Activated effector memory CD4-positive, alpha-beta T cell treated with Interleukin-2 at 50 U/mL for 16 hours (primary cell): ENCODE data around the gene HSD17B8.

Experiments used
- DNase-seq: peaks from one replicate; pipeline ENCODE4 v3.0.0-alpha.2; 2020

Gene HSD17B8

GRCh38 chr6:33192671-33193602 is 11.5 kb upstream of the HSD17B8 start:
- no peak for DNase-seq

GRCh38 chr6:33193619-33194018 is 10.8 kb upstream of the HSD17B8 start:
- no peak for DNase-seq

GRCh38 chr6:33194431-33194979 is 9.9 kb upstream of the HSD17B8 start:
- DNase-seq, result no peak

GRCh38 chr6:33195304-33196165 is 8.9 kb upstream of the HSD17B8 start:
- no peak for DNase-seq

GRCh38 chr6:33197431-33198048 is 6.9 kb upstream of the HSD17B8 start:
- DNase-seq, result no peak

- no peak for DNase-seq
Observed at GRCh38 chr6:33198159-33198852, 6.1 kb upstream of the HSD17B8 start.

GRCh38 chr6:33198853-33199436 is 5.5 kb upstream of the HSD17B8 start:
- DNase-seq, result no peak

- peak; percentile 63 for DNase-seq
Observed at GRCh38 chr6:33199687-33200218, 4.7 kb upstream of the HSD17B8 start.

GRCh38 chr6:33200219-33201146 is 4.0 kb upstream of the HSD17B8 start, which contains the start of the genes RXRB and SLC39A7:
Gene RXRB, minus strand, starts transcription at chr6:33200665. Its CDS starts 189 bp downstream, at chr6:33200476.
Gene SLC39A7, plus strand, starts transcription at chr6:33200867. Its CDS starts 379 bp downstream, at chr6:33201246.
- DNase-seq, result peak; percentile 98

GRCh38 chr6:33201147-33201545 is 3.3 kb upstream of the HSD17B8 start:
- DNase-seq, result no peak

- no peak for DNase-seq
Observed at GRCh38 chr6:33201935-33202334, 2.5 kb upstream of the HSD17B8 start.

GRCh38 chr6:33202799-33203198 is 1.7 kb upstream of the HSD17B8 start:
- DNase-seq, result no peak

- no peak for DNase-seq
Observed at GRCh38 chr6:33203443-33204164, 851 bp upstream of the HSD17B8 start.

- no peak for DNase-seq
Observed at GRCh38 chr6:33204165-33204414, 365 bp upstream of the HSD17B8 start.

- DNase-seq, result no peak
Observed at GRCh38 chr6:33205191-33206026, 954 bp downstream of the HSD17B8 start.

- no peak for DNase-seq
Observed at GRCh38 chr6:33206027-33206863, 1.8 kb downstream of the HSD17B8 start.

GRCh38 chr6:33206864-33207551 is 2.6 kb downstream of the HSD17B8 start:
- no peak for DNase-seq
